GM21717 (cell line): ENCODE data around the gene HSPA12A.

Source experiments
- ATAC-seq: cut with Tn5 transposase; IDR thresholded peaks from one replicate; pipeline ENCODE4 v1.9.1; 2021; ENCODE audit warnings: mild to moderate bottlenecking, moderate library complexity; ENCODE audit not compliant: unreplicated experiment

The HSPA12A gene

DNA sequence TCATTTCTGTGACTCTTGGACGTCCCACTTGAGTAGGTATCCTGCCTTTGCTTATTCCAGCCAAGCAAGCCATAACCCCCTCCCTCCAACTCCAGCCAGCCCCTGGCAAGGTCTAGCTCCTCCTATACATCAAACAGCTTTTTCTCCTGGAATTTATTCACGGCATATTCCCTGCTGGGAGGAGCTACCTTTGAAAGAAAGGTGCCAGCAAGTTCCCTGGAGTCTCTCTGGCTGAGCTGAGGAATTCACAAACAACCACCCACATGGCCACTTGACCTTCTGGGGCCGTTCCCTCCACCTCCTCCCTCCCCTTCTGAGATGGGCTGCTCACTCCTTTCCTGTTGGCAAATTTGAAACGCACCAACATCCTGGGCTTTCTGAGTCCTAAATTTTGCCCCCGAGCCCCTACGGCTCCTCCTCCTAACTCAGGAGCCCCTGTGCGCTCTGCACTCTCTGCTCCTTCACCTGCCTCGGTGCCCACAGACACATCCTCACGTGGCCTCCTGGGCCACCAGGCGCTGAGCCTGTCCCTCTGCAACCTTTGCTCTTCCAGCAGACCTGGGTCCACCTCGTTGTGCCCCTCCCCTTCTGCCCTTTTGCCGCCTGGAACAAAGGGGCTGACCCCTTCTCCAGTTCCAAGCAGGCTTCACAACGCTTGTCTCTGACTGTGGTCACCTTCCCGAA, 48.0 kb downstream of the HSPA12A start:
- no peak for ATAC-seq

DNA sequence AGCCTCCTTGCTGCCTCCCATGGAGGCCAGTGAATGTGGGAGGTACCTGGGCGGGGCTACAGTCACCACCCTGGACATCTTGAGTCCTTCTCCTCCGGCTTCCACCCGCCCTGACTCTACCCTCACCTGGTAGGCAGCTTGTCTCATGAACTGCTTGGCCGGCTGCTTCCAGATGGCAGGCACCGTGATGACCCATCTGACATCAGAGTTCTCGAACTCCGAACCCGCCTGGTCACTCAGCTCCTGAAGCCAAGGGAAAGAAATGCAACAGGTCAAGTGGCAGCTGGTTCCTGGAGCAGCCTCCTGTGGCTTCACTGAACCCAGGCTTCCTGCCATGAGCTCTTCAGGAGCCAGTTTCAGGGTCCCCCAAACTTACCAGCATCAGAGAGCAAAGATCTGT, 50.1 kb downstream of the HSPA12A start:
- ATAC-seq, result no peak

- ATAC-seq, result no peak
Measured at GRCh38 chr10:116691635-116692034, 50.7 kb downstream of the HSPA12A start.

- ATAC-seq, result no peak
Measured at GRCh38 chr10:116690356-116691322, 51.7 kb downstream of the HSPA12A start.

- no peak for ATAC-seq
Measured at GRCh38 chr10:116689744-116690143, 52.6 kb downstream of the HSPA12A start.

GRCh38 chr10:116688741-116689495, 53.4 kb downstream of the HSPA12A start:
- ATAC-seq, result no peak

- no peak for ATAC-seq
Measured at GRCh38 chr10:116688241-116688711, 54.1 kb downstream of the HSPA12A start.

DNA sequence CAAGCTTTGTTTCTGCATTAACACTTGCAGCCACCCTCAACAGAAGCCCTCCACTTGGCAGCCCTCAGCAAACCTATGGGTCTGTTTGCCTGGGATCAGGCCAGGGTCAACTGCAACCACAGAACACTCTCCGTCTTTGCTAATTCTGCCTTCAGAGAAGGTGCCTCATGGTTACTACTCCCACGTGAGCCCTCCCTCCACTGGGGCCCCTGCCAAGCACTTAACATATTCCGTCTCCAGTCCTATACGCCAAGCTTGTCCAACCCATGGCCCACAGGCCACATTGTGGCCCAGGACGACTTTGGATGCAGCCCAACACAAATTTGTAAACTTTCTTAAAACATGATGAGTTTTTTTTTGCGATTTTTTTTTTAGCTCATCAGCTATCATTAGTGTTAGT, 54.7 kb downstream of the HSPA12A start:
- no peak for ATAC-seq

GRCh38 chr10:116686632-116687031, 55.7 kb downstream of the HSPA12A start:
- ATAC-seq, result no peak

GRCh38 chr10:116685807-116686206, 56.6 kb downstream of the HSPA12A start:
- no peak for ATAC-seq

DNA sequence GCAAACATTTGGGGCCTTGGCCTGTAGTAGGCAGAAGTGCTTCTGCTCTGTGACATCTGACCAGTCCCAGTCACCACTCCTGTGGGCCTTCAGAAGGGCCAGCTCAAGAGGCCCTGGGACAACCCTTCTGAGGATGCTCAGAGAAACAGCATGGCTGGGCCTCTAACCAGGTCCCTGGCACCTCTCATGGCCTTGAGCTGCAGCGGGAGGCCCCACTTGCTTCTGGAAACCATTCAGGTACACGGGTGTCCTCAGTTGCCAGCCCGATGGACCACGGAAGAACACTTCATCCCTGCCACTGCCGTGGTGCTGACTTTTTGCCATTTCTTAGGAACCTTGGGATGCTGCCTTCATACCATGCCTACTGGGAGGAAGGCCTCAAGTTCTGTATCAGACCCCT, 57.6 kb downstream of the HSPA12A start:
- ATAC-seq, result no peak

DNA sequence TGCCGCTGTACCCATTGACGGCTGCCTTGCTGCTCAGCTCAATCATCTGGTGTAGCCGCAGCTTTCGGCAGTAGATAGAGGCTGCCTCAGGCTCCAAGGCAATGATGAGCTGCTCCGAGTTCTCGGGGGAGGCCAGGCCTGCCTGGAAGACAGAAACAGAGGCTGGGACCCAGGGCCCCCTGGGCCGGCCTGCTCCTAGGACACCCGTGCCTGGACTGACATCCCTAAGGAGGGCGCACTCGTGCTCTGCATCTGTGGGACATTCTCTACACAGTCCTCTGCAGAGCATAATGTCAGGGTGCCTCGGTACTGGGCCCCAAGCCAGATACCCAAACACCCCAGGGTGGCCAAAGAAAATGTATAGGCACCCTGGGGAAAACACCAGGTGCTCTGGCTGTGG, 58.5 kb downstream of the HSPA12A start:
- ATAC-seq, result no peak

DNA sequence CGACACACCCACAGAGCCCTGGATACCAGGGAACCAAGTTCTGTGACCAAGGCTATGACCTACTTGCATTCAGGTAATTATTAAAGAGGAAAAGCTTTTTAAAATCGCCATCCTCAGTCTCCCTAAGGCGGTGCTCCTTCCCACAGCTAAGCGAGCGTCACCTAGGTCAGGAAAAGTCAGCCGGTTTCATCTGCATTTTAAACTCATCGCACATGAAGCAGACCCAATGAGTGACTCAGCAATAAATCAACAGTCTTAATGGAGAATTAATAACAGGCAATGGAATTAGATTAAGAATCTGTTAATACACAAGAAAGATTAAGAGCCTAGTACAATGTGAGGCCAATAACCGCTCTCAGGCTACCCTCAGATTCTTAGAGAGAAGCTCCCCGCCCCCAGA, 59.2 kb downstream of the HSPA12A start:
- no peak for ATAC-seq

GRCh38 chr10:116679351-116679750, 63.0 kb downstream of the HSPA12A start:
- ATAC-seq, result no peak

DNA sequence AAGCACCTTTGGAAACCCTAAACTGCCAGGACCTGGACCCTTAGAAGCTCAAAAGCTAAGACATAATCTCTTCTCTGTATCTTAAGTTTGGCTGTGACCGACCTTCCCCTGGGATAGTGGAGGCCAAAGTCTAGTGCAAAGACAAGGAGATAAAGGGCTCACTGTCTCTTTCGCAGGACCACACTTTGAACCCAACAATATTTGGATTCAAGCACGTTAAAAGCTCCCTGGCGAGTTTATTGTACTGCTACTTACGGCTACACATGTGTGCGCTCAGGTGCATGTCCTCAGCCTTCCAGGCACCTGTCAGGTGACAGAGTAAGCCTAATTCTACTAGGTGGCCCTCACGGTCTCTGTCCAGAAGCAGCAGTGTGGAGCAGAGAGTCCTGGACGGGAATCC, 65.7 kb downstream of the HSPA12A start:
- ATAC-seq, result no peak

- no peak for ATAC-seq
Measured at GRCh38 chr10:116676118-116676517, 66.2 kb downstream of the HSPA12A start.

DNA sequence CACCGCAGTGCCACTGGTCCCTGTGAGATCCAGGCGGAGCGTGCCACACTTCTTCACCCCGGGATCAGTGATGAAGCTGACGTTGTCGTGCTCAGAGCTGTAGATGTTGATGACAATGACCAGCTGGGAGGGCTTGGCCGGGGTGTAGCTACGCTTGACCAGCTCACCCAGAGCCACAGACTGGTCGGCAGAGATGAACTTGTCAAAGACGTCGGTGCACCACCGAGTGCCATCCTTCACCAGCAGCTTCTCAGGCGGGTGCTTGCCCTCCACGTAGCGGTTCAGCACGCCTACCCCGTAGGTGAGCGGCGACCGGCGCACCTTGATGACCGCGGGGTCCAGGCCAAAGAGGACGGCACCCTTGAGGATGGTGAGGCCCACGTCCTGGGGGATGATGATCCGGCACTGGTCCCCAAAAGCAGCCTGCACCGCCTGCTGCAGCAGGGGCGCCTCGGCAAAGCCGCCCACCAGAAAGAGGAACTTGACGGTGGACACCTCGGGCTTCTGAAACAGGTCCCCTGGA, 67.4 kb downstream of the HSPA12A start:
- ATAC-seq, result no peak

GRCh38 chr10:116673866-116674265, 68.5 kb downstream of the HSPA12A start:
- ATAC-seq, result no peak

DNA sequence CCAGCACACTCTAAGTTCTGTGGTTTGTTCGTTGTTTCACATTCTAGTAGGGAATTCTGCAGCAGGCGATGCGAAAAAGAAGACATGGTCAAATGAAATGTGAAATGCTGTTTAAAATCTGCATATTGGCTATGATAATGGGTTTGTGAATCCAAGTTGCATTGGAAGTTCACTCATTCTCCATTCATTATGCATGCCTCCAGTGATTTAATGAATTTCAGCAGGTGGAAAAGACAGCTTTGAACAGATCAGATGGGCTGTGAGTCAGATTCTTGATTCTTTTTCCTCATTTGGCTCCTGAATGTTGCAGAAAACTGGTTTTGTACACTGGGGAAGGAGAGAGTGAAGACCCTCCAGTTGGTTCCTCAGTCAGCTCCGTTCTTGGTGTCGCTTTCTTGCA, 69.5 kb downstream of the HSPA12A start:
- ATAC-seq, result no peak

GRCh38 chr10:116671274-116671926, 71.0 kb downstream of the HSPA12A start:
- ATAC-seq, result no peak

- ATAC-seq, result no peak
Measured at GRCh38 chr10:116670706-116671105, 71.7 kb downstream of the HSPA12A start.
